ENCODE results near the gene POLR1D.

GRCh38 chr13:27601803-27602202, 19.9 kb upstream of the POLR1D start:
- TF ChIP-seq CTCF (IDR thresholded peaks at IDR 0.05; ENCODE audit: borderline replicate concordance, extremely low read depth, low read length, poor library complexity, severe bottlenecking) (no peak), EZH2 (IDR thresholded peaks at IDR 0.05; ENCODE audit: borderline replicate concordance, low read depth, low read length, severe bottlenecking) (no peak)
